Measurements from ENCODE around the gene OR5C1.

Gene OR5C1

DNA sequence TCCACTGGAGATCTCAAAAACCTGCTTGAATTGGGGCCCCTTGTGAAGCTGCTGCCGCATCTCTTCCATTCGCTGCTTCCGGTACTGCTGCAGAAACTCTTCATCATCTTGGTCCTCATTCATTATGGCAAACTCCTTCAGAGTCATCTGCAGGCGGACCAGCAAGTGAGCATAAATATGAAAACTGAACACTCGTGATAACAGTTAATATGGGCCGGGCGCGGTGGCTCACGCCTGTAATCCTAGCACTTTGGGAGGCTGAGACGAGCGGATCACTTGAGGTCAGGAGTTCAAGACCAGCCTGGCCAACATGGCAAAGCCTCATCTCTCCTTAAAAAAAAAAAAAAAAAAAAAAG lies 31.7 kb downstream of the OR5C1 start:
- Histone ChIP-seq H2AFZ (ENCODE audit: low read length) (no peak overlapping the region), H3K4me1 (ENCODE audit: insufficient read depth, low read length, severe bottlenecking) (peaks cover 5% of the 10 kb centered on the region), H3K36me3 (ENCODE audit: insufficient read depth, low read length) (peaks cover 77% of the 10 kb centered on the region), H3K79me2 (ENCODE audit: insufficient read depth, low read length) (no peaks in the 10 kb centered on the region; the same call in 1 of the 2 replicates), H3K27ac (ENCODE audit: low read depth, low read length, poor library complexity, severe bottlenecking) (no peak overlapping the region), H3K4me2 (ENCODE audit: low read length) (no peak overlapping the region), H3F3A (ENCODE audit: insufficient read depth, low read length) (no peaks in the 10 kb centered on the region), H3K9ac (ENCODE audit: low read length) (no peak overlapping the region), H3K9me2 (ENCODE audit: low read depth, low read length) (no peaks in the 10 kb centered on the region), H4K20me1 (ENCODE audit: insufficient read depth, low read length) (no peaks in the 10 kb centered on the region), H3K9me3 (ENCODE audit: low read length) (no peaks in the 10 kb centered on the region), H3K4me3 (ENCODE audit: low read depth, low read length, poor library complexity, severe bottlenecking) (no peak overlapping the region), H3K27me3 (ENCODE audit: insufficient read depth, low read length) (no peaks in the 10 kb centered on the region)
- no peak for TF ChIP-seq EZH2 (IDR thresholded peaks at IDR 0.05; ENCODE audit: borderline replicate concordance, low read length)
- TF ChIP-seq, protein P1, sequence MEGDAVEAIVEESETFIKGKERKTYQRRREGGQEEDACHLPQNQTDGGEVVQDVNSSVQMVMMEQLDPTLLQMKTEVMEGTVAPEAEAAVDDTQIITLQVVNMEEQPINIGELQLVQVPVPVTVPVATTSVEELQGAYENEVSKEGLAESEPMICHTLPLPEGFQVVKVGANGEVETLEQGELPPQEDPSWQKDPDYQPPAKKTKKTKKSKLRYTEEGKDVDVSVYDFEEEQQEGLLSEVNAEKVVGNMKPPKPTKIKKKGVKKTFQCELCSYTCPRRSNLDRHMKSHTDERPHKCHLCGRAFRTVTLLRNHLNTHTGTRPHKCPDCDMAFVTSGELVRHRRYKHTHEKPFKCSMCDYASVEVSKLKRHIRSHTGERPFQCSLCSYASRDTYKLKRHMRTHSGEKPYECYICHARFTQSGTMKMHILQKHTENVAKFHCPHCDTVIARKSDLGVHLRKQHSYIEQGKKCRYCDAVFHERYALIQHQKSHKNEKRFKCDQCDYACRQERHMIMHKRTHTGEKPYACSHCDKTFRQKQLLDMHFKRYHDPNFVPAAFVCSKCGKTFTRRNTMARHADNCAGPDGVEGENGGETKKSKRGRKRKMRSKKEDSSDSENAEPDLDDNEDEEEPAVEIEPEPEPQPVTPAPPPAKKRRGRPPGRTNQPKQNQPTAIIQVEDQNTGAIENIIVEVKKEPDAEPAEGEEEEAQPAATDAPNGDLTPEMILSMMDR (IDR thresholded peaks at IDR 0.05; ENCODE audit: low read length), result no peak

GRCh38 chr9:122821278-122821943 lies 32.7 kb downstream of the OR5C1 start:
- H3K4me1 ChIP-seq (ENCODE audit: insufficient read depth, low read length, severe bottlenecking), result peaks cover 5% of the 10 kb centered on the region
- no peak overlapping the region for H3K9ac ChIP-seq (ENCODE audit: low read length)
- no peak for TF ChIP-seq EZH2 (IDR thresholded peaks at IDR 0.05; ENCODE audit: borderline replicate concordance, low read length)
- TF ChIP-seq, protein P1 (IDR thresholded peaks at IDR 0.05; ENCODE audit: low read length), result no peak
- no peak overlapping the region for H3K4me2 ChIP-seq (ENCODE audit: low read length)
- no peaks in the 10 kb centered on the region for H4K20me1 ChIP-seq (ENCODE audit: insufficient read depth, low read length)
- no peak overlapping the region for H3K4me3 ChIP-seq (ENCODE audit: low read depth, low read length, poor library complexity, severe bottlenecking)
- H3K36me3 ChIP-seq (ENCODE audit: insufficient read depth, low read length), result peaks cover 76% of the 10 kb centered on the region
- H3K27ac ChIP-seq (ENCODE audit: low read depth, low read length, poor library complexity, severe bottlenecking), result no peak overlapping the region
- H3K79me2 ChIP-seq (ENCODE audit: insufficient read depth, low read length), result no peaks in the 10 kb centered on the region; the same call in 1 of the 2 replicates
- H3K27me3 ChIP-seq (ENCODE audit: insufficient read depth, low read length), result no peaks in the 10 kb centered on the region
- no peaks in the 10 kb centered on the region for H3F3A ChIP-seq (ENCODE audit: insufficient read depth, low read length)
- no peak overlapping the region for H2AFZ ChIP-seq (ENCODE audit: low read length)
- no peaks in the 10 kb centered on the region for H3K9me3 ChIP-seq (ENCODE audit: low read length)
- no peaks in the 10 kb centered on the region for H3K9me2 ChIP-seq (ENCODE audit: low read depth, low read length)

DNA sequence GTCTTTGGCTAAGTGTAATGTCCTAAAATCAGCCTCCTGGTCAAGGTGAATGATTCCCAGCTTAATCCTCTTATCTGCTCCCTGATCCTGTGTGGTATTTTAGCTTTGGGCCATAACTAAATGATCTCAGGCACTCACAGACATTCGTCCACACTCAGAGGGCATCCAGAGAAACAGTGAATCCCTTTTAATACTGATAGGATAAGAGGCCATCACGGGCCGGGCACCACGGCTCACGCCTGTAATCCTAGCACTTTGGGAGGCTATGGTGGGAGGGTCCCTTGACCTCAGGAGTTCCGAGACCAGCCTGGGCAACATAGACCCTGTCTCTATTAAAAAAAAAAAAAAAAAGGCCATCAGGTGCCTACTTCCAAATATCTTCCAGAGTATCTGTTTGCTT lies 33.3 kb downstream of the OR5C1 start:
- H3K4me2 ChIP-seq (ENCODE audit: low read length), result no peak overlapping the region
- H2AFZ ChIP-seq (ENCODE audit: low read length), result no peak overlapping the region
- no peak overlapping the region for H3K4me3 ChIP-seq (ENCODE audit: low read depth, low read length, poor library complexity, severe bottlenecking)
- H3K79me2 ChIP-seq (ENCODE audit: insufficient read depth, low read length), result peaks cover 3% of the 10 kb centered on the region
- no peaks in the 10 kb centered on the region for H3F3A ChIP-seq (ENCODE audit: insufficient read depth, low read length)
- no peak overlapping the region for H3K9ac ChIP-seq (ENCODE audit: low read length)
- H3K4me1 ChIP-seq (ENCODE audit: insufficient read depth, low read length, severe bottlenecking), result peaks cover 11% of the 10 kb centered on the region
- peaks cover 74% of the 10 kb centered on the region for H3K36me3 ChIP-seq (ENCODE audit: insufficient read depth, low read length)
- TF ChIP-seq, protein P1 (IDR thresholded peaks at IDR 0.05; ENCODE audit: low read length), result no peak
- TF ChIP-seq EZH2 (IDR thresholded peaks at IDR 0.05; ENCODE audit: borderline replicate concordance, low read length), result no peak
- H3K27me3 ChIP-seq (ENCODE audit: insufficient read depth, low read length), result no peaks in the 10 kb centered on the region
- H3K9me3 ChIP-seq (ENCODE audit: low read length), result no peaks in the 10 kb centered on the region
- H3K27ac ChIP-seq (ENCODE audit: low read depth, low read length, poor library complexity, severe bottlenecking), result no peak overlapping the region
- H3K9me2 ChIP-seq (ENCODE audit: low read depth, low read length), result no peaks in the 10 kb centered on the region
- H4K20me1 ChIP-seq (ENCODE audit: insufficient read depth, low read length), result no peaks in the 10 kb centered on the region
